PC-3 (cell line): ENCODE results near the gene XPO1. TPM values are rescaled to one million over a fixed set of nuclear protein-coding genes. Genes with fewer than 3 reads are reported as not detected.

ENCODE experiments used
- ATAC-seq: fragments of 200-7000 bp; cut with Tn5 transposase; 2 replicates; pipeline ENCODE4 v1.9.1; 2020; ENCODE audit warnings: mild to moderate bottlenecking, moderate library complexity
- BruUV-seq: library from RNA; stranded (reverse); fragments of 400-500 nt; replicated peaks from 2 replicates; lab custom pipeline; 2021; lab: Mats Ljungman, UMichigan
- CTCF ChIA-PET: fragments of 300-600 bp; sonication (Branson Sonifier 250); formaldehyde crosslinking; loops from one replicate; lab custom pipeline; 2022; ENCODE audit warnings: antibody characterized with exemption; lab: Charles Lee
- POLR2A ChIA-PET: fragments of 300-600 bp; sonication (Branson Sonifier 250); formaldehyde crosslinking; loops from one replicate; lab custom pipeline; 2022; ENCODE audit warnings: antibody characterized with exemption; ENCODE audit not compliant: unreplicated experiment; lab: Charles Lee
- DNase-seq: peaks from one replicate; pipeline ENCODE4 v3.0.0-alpha.2; 2015
- H2AFZ ChIP-seq: fragments of 300-600 bp; sonication (generic); 2 replicates; pipeline ENCODE4 v1.6.0; 2016; ENCODE audit warnings: antibody characterized with exemption, low read length
- H3F3A ChIP-seq: fragments of 300-600 bp; sonication (generic); one replicate; pipeline ENCODE4 v1.6.0; 2017; ENCODE audit warnings: antibody characterized with exemption, low read length, control low read depth, mild to moderate bottlenecking; ENCODE audit not compliant: unreplicated experiment
- H3K27ac ChIP-seq: fragments of 300-600 bp; sonication (generic); 2 replicates; pipeline ENCODE4 v1.5.1; 2016; ENCODE audit warnings: mild to moderate bottlenecking, low read length
- H3K27me3 ChIP-seq: fragments of 300-600 bp; sonication (generic); 2 replicates; pipeline ENCODE4 v1.6.1; 2016; ENCODE audit warnings: low read length, mixed read lengths
- H3K36me3 ChIP-seq: fragments of 300-600 bp; sonication (generic); 2 replicates; pipeline ENCODE4 v1.6.1; 2016; ENCODE audit warnings: low read depth, mixed run types, low read length, mixed read lengths
- H3K4me1 ChIP-seq: fragments of 300-600 bp; sonication (generic); 2 replicates; pipeline ENCODE4 v1.5.1; 2016; ENCODE audit warnings: low read length; ENCODE audit not compliant: insufficient read depth
- H3K4me2 ChIP-seq: fragments of 300-600 bp; sonication (generic); 2 replicates; pipeline ENCODE4 v1.6.0; 2016; ENCODE audit warnings: low read length
- H3K4me3 ChIP-seq: fragments of 300-600 bp; sonication (generic); 2 replicates; pipeline ENCODE4 v1.5.1; 2016; ENCODE audit warnings: mild to moderate bottlenecking, low read length, mixed read lengths
- H3K79me2 ChIP-seq: fragments of 300-600 bp; sonication (generic); 2 replicates; pipeline ENCODE4 v1.6.1; 2017; ENCODE audit warnings: low read length, mixed read lengths
- H3K9ac ChIP-seq: fragments of 300-600 bp; sonication (generic); 2 replicates; pipeline ENCODE4 v1.6.0; 2016; ENCODE audit warnings: mild to moderate bottlenecking, low read length
- H3K9me2 ChIP-seq: fragments of 300-600 bp; sonication (generic); replicated peaks from 2 replicates; pipeline ENCODE4 v1.6.1; 2016; ENCODE audit warnings: mixed run types, low read length, mixed read lengths
- H3K9me3 ChIP-seq: fragments of 300-600 bp; sonication (generic); 2 replicates; pipeline ENCODE4 v1.6.1; 2016; ENCODE audit warnings: low read length, mixed read lengths
- H4K20me1 ChIP-seq: fragments of 300-600 bp; sonication (generic); 2 replicates; pipeline ENCODE4 v1.6.1; 2016; ENCODE audit warnings: low read length, mixed read lengths
- EZH2 ChIP-seq: fragments of 300-600 bp; sonication (generic); IDR thresholded peaks from one replicate; pipeline ENCODE4 v1.6.1; 2017; ENCODE audit warnings: antibody characterized with exemption, mild to moderate bottlenecking, low read length; ENCODE audit not compliant: unreplicated experiment
- EZH2phosphoT487 ChIP-seq: fragments of 300-600 bp; sonication (generic); IDR thresholded peaks from 2 replicates; pipeline ENCODE4 v1.6.1; 2018; ENCODE audit warnings: mild to moderate bottlenecking, antibody characterized with exemption, low read length, borderline replicate concordance
- intact Hi-C: fragments of 100-400 bp; cut with micrococcal nuclease; formaldehyde crosslinking; loops from 2 replicates; pipeline ENCODE4 v1.9.0; 2023
- total RNA-seq: library from RNA; depleted of rRNA; stranded (reverse); fragments of >200 nt; gene quantifications from 2 replicates; pipeline ENCODE4 v1.2.3, GENCODE V29; 2014
- TF ChIP-seq, protein P1 (sequence below): fragments of 300-600 bp; sonication (generic); conservative IDR thresholded peaks from 2 replicates; pipeline ENCODE4 v1.5.1; 2017; ENCODE audit warnings: antibody characterized with exemption, low read depth, mild to moderate bottlenecking, low read length

The XPO1 gene
- total RNA-seq, 1 experiment from 2014 or later: 138 TPM

DNA sequence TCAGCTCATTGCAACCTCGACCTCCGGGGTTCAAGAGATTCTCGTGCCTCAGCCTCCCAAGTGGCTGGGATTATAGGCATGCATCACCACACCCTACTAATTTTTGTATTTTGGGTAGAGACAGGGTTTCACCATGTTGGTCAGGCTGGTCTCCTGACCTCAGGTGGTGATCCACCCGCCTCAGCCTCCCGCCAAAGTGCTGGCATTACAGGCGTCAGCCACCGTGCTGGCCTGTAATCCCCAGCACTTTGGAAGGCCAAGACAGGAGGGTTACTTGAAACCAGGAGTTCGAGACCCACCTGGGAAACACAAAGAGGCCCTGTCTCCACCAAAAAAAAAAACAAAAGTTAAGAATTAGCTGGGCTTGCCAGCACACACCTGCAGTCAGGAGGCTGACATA, 85.8 kb downstream of the XPO1 start:
- no TSS peak for BruUV-seq
- POLR2A ChIA-PET: no interaction called here

DNA sequence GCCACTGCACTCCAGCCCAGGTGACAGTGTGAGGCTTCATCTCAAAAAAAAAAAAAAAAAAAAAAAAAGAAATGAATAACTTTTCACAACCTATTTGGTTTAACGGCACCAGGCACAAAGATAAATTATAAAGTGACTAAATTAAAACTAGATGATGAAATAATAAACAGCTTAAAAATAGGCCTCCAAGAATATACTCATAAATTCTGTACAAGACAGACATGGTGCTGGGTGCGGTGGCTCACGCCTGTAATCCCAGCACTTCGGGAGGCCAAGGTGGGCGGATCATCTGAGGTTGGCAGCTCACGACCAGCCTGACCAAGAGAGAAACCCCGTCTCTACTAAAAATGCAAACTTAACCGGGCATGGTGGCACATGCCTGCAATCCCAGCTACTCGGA, 87.0 kb downstream of the XPO1 start:
- Histone ChIP-seq H3K9ac (no peak overlapping the region), H3F3A (no peaks in the 10 kb centered on the region), H4K20me1 (0 out of 2 replicates have a peak, but pooled peaks cover 4% of the 10 kb centered on the region), H3K4me2 (no peak overlapping the region), H3K36me3 (peaks cover 18% of the 10 kb centered on the region), H3K27ac (no peak overlapping the region), H2AFZ (no peak overlapping the region), H3K79me2 (peaks cover 100% of the 10 kb centered on the region), H3K9me3 (peaks cover 4% of the 10 kb centered on the region; the same call in 1 of the 2 replicates), H3K4me3 (no peak overlapping the region), H3K9me2 (no peaks in the 10 kb centered on the region), H3K27me3 (no peaks in the 10 kb centered on the region), H3K4me1 (no peaks in the 10 kb centered on the region)
- no peak for DNase-seq
- ChIA-PET CTCF (no interaction called here), POLR2A (no interaction called here)
- TF ChIP-seq, protein P1, sequence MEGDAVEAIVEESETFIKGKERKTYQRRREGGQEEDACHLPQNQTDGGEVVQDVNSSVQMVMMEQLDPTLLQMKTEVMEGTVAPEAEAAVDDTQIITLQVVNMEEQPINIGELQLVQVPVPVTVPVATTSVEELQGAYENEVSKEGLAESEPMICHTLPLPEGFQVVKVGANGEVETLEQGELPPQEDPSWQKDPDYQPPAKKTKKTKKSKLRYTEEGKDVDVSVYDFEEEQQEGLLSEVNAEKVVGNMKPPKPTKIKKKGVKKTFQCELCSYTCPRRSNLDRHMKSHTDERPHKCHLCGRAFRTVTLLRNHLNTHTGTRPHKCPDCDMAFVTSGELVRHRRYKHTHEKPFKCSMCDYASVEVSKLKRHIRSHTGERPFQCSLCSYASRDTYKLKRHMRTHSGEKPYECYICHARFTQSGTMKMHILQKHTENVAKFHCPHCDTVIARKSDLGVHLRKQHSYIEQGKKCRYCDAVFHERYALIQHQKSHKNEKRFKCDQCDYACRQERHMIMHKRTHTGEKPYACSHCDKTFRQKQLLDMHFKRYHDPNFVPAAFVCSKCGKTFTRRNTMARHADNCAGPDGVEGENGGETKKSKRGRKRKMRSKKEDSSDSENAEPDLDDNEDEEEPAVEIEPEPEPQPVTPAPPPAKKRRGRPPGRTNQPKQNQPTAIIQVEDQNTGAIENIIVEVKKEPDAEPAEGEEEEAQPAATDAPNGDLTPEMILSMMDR: no peak
- no peak for TF ChIP-seq EZH2
- no peak for TF ChIP-seq EZH2phosphoT487
- BruUV-seq: no TSS peak
- intact Hi-C loops: no loop called here
- no peak for ATAC-seq

More for the DNA sequence above, 85.8 kb downstream of the XPO1 start:
- DNase-seq: no peak
- Histone ChIP-seq H3K4me3 (no peak overlapping the region), H3K79me2 (peaks cover 100% of the 10 kb centered on the region), H3K4me2 (no peak overlapping the region), H3K4me1 (no peaks in the 10 kb centered on the region), H2AFZ (no peak overlapping the region), H3K9me3 (peaks cover 4% of the 10 kb centered on the region; the same call in 1 of the 2 replicates), H3K27ac (no peak overlapping the region), H3K36me3 (peaks cover 18% of the 10 kb centered on the region), H3K9me2 (no peaks in the 10 kb centered on the region), H4K20me1 (0 out of 2 replicates have a peak, but pooled peaks cover 4% of the 10 kb centered on the region), H3F3A (no peaks in the 10 kb centered on the region), H3K27me3 (no peaks in the 10 kb centered on the region), H3K9ac (no peak overlapping the region)
- CTCF ChIA-PET: no interaction called here
- intact Hi-C loops: no loop called here
- ATAC-seq: no peak
- no peak for TF ChIP-seq EZH2phosphoT487
- TF ChIP-seq, protein P1: no peak
- no peak for TF ChIP-seq EZH2

DNA sequence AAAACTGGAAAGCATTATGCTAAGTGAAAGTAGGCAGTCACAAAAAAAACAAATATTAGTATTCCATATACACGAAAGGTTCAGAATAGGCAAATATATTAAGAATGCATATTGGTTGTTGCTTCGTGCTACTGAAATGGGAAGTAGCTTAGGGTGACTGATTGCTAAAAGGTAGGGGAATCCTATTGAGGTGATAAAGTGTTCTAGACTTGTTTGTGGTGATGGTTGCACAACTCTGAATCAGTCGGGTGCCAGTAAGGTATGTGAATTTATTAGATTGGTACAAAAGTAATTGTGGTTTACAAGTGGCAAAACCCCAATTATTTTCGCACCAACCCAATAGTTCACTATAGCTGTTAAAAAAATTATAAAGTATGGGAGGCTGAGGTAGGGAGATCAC, 88.0 kb downstream of the XPO1 start:
- BruUV-seq: no TSS peak
- Histone ChIP-seq H3K9me2 (no peaks in the 10 kb centered on the region), H2AFZ (no peak overlapping the region), H4K20me1 (0 out of 2 replicates have a peak, but pooled peaks cover 4% of the 10 kb centered on the region), H3K4me2 (no peak overlapping the region), H3K27me3 (no peaks in the 10 kb centered on the region), H3K4me1 (no peaks in the 10 kb centered on the region), H3K36me3 (peaks cover 18% of the 10 kb centered on the region), H3F3A (no peaks in the 10 kb centered on the region), H3K27ac (no peak overlapping the region), H3K79me2 (peaks cover 99% of the 10 kb centered on the region), H3K4me3 (no peak overlapping the region), H3K9ac (no peak overlapping the region), H3K9me3 (peaks cover 4% of the 10 kb centered on the region; the same call in 1 of the 2 replicates)
- DNase-seq: no peak
- TF ChIP-seq EZH2phosphoT487 (no peak), EZH2 (no peak)
- TF ChIP-seq, protein P1: no peak
- ATAC-seq: no peak
- intact Hi-C loops: no loop called here
- CTCF ChIA-PET: no interaction called here
- POLR2A ChIA-PET: no interaction called here
